Measurements from ENCODE around the gene JTB. TPM values are rescaled to one million over a fixed set of nuclear protein-coding genes. Genes with fewer than 3 reads are reported as not detected.

The JTB gene
- total and polyA plus RNA-seq, 2 donors (not counting 1 experiment from before 2014, with no cell fraction given): 106 to 159 TPM

DNA sequence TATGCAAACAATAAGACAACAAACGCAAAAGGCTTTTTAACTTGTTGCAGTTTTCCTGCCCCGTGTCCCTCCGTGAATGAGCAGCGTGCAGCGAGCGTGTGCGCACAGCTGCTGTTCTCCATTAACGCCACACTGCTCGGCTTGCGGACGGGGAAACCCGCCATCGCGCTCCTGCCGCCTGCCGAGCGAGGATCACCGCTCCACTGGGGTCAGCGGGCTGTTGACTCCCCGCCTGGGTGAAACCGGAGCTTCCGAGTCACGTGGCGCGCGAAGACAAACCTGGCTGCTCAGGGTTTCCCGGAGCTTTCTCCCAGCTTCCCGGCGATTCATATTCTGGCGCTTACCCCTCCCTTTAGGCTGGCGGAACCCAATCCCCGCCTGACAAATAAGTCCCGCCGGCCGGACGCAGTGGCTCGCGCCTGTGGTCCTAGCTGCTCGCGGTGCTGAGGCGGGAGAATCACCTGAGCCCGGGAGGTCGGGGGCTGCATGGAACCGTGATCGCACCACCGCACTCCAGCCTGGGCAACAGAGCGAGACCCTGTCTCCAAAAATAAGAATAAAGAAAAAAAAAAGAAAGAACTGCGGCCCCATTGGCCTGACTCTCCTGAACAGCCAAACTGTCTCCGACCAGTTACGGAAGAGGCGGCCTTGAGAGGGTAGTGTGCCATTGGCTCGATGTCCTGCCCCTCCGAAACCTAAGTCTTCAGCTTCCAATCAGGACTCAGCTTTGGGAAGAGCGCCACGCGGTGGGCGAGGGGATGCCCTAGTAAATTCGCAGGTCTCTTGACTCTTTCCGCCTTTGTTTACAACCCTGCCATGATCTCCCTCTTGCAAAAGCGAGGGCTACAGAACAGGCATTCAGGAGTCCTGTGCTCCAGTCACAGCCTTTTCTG, 10.1 kb downstream of the JTB start, which contains the start of gene CREB3L4:
Gene CREB3L4 (plus strand): TSS at position 796 of the 893 bp plus-strand sequence. CDS start 624 bp downstream, outside the sequence.
- CTCF ChIA-PET: interaction anchor here (0.6 to 7.5 kb wide), 16 partner anchors 9 to 333 kb away, joined by 3 to 65 read pairs (median 4); partner anchors contain the start of genes CRTC2, DENND4B, GATAD2B and JTB
- DNase-seq: peak; percentile 94
- Histone ChIP-seq H3K27me3 (replicated peaks in 1 of 4; ENCODE audit: control extremely low read depth in 1 of 4, control insufficient read depth in 3 of 4, insufficient read depth in 4 of 4, low read length in 3 of 4) (no peaks in the 10 kb centered on the region), H4K20me1 (ENCODE audit: control insufficient read depth, insufficient read depth, low read length, poor library complexity, severe bottlenecking) (no peaks in the 10 kb centered on the region), H3K4me3 (ENCODE audit: control extremely low read depth in 1 of 5, extremely low read depth in 1 of 5, insufficient read depth in 1 of 5, low read depth in 2 of 5, low read length in 4 of 5) (peak within 1 kb of the TSS; percentile 73 to 95 (median 90)), H2AFZ (ENCODE audit: insufficient read depth, low read depth, low read length, poor library complexity, severe bottlenecking) (peak within 1 kb of the TSS; percentile 93), H3K4me1 (ENCODE audit: control insufficient read depth in 2 of 2, insufficient read depth in 2 of 2, low read length in 2 of 2) (peaks cover 43 to 51% of the 10 kb centered on the region in 2 donors), H3K4me2 (replicated peaks; ENCODE audit: low read depth, low read length, poor library complexity, severe bottlenecking) (peak within 1 kb of the TSS; percentile 95), H3K27ac (ENCODE audit: low read length in 2 of 2) (peak within 1 kb of the TSS; percentile 91 to 94), H3K79me2 (ENCODE audit: control insufficient read depth, insufficient read depth, low read length) (peaks cover 49% of the 10 kb centered on the region), H3K9ac (ENCODE audit: low read length) (peak within 1 kb of the TSS; percentile 90), H3K9me3 (ENCODE audit: control extremely low read depth in 1 of 3, control insufficient read depth in 2 of 3, insufficient read depth in 1 of 3, low read length in 2 of 3) (no peaks in the 10 kb centered on the region), H3K36me3 (replicated peaks in 1 of 2; ENCODE audit: control extremely low read depth in 1 of 2, control insufficient read depth in 1 of 2, extremely low read depth in 1 of 2, insufficient read depth in 2 of 2, low read length in 1 of 2) (no peaks in the 10 kb centered on the region)
- TF ChIP-seq, protein P1, sequence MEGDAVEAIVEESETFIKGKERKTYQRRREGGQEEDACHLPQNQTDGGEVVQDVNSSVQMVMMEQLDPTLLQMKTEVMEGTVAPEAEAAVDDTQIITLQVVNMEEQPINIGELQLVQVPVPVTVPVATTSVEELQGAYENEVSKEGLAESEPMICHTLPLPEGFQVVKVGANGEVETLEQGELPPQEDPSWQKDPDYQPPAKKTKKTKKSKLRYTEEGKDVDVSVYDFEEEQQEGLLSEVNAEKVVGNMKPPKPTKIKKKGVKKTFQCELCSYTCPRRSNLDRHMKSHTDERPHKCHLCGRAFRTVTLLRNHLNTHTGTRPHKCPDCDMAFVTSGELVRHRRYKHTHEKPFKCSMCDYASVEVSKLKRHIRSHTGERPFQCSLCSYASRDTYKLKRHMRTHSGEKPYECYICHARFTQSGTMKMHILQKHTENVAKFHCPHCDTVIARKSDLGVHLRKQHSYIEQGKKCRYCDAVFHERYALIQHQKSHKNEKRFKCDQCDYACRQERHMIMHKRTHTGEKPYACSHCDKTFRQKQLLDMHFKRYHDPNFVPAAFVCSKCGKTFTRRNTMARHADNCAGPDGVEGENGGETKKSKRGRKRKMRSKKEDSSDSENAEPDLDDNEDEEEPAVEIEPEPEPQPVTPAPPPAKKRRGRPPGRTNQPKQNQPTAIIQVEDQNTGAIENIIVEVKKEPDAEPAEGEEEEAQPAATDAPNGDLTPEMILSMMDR (IDR thresholded peaks at IDR 0.05): peak; percentile 39
- TF ChIP-seq EZH2 (IDR thresholded peaks at IDR 0.05; ENCODE audit: borderline replicate concordance, insufficient read depth, low read depth, low read length, poor library complexity, severe bottlenecking): no peak
- ATAC-seq (ENCODE audit: low read depth): peak; percentile 82
- peak within 1 kb of the TSS; percentile 98 for H3K4me3 Mint-ChIP-seq
- no peaks in the 10 kb centered on the region for H3K27me3 Mint-ChIP-seq
- peak within 1 kb of the TSS; percentile 99 for H3K27ac Mint-ChIP-seq
- H3K4me1 Mint-ChIP-seq: peaks cover 49% of the 10 kb centered on the region
- no peaks in the 10 kb centered on the region for H3K9me3 Mint-ChIP-seq (ENCODE audit: insufficient read depth)
- intact Hi-C loops (cut with micrococcal nuclease): loop anchor here (1.0 kb wide), 4 partner anchors 9 to 44 kb away; partner anchors contain the start of genes CRTC2, DENND4B and JTB
- WGBS (ENCODE audit: insufficient coverage): under 1% methylated on average over 59 of the region's 60 CpGs
- POLR2A ChIA-PET: interaction anchor here (0.6 to 5.3 kb wide), 14 partner anchors 10 to 333 kb away, joined by 3 to 64 read pairs (median 4); partner anchors contain the start of genes CHTOP, CRTC2, DENND4B and GATAD2B
